Measurements from ENCODE around the gene TECPR1. TPM values are rescaled to one million over a fixed set of nuclear protein-coding genes. Genes with fewer than 3 reads are reported as not detected.

The TECPR1 gene
- total RNA-seq, 4 donors from 2014 or later: 16.1 to 32.4 (median 22.5) TPM

DNA sequence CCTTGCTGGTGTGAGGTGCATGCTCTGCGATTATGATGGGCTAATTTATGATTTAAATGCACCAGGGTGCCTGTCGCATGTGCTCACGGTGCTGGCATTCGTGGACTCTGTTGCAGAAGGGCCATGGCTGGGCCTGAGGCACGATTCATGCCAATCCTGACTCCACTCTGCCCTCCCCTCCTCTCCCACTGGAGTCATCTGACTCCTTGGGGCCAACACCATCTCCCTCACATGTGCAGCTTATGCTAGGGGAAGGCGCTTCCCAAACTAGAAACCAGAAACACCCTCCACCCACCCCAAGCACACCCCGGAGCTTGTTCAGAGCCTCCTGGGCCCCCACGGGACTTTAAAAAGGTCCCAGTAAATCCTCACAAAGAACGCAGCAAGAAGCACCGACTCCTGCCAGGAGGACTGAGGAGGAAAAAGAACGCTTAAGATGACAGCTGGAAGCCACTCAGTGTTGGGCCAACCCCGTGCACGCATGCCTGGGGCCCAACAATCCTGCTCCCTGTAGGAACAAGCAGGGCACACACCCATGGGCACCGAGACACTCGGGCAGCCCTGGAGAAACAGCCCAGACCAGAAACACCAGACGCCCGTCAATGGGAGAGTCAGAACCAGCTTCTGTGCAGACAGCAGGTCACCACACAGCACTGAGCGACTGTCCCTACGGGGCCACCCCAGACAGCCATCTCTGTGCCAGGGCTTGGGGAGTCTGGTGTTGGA is 43.6 kb upstream of the TECPR1 start:
- H3K27ac ChIP-seq (replicated peaks in 1 of 4): no peak overlapping the region
- intact Hi-C loops (cut with DNase I): no loop called here

DNA sequence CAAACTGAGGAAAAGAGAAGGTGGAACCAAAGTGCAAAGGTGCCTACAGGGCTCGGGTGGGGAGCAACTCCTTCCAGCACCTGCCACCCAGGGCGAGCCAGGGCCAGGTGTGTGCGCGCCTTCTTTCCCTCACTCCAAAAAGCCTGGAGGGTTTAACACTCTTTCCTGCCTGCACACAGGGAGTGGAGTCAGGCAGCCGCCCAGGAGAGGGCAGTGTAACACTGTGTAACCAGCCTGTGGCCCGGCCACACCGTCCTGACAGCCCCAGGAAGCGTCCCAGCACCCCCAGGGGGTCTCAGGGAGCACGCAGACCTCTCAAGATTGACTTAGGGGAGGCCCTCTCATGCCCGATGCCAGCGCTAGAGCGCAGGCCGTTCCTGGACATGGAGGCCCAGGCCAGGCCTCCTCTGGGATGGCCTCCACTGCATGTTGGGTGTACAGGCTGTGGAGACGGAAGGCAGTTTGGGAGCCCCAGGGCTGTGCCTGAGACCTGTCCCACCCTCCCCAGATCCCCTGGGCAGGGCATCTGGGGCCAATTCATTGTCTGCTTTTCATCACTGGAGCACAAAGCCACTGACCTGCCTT is 42.9 kb upstream of the TECPR1 start:
- WGBS: 57% methylated on average over 4 of the region's 14 CpGs
- no peak for TF ChIP-seq EP300 (IDR thresholded peaks at IDR 0.05)
- TF ChIP-seq, protein P1, sequence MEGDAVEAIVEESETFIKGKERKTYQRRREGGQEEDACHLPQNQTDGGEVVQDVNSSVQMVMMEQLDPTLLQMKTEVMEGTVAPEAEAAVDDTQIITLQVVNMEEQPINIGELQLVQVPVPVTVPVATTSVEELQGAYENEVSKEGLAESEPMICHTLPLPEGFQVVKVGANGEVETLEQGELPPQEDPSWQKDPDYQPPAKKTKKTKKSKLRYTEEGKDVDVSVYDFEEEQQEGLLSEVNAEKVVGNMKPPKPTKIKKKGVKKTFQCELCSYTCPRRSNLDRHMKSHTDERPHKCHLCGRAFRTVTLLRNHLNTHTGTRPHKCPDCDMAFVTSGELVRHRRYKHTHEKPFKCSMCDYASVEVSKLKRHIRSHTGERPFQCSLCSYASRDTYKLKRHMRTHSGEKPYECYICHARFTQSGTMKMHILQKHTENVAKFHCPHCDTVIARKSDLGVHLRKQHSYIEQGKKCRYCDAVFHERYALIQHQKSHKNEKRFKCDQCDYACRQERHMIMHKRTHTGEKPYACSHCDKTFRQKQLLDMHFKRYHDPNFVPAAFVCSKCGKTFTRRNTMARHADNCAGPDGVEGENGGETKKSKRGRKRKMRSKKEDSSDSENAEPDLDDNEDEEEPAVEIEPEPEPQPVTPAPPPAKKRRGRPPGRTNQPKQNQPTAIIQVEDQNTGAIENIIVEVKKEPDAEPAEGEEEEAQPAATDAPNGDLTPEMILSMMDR (IDR thresholded peaks at IDR 0.05): peak in 2 of 3 experiments; percentile 32 to 53
- TF ChIP-seq POLR2A (IDR thresholded peaks at IDR 0.05; ENCODE audit: low read depth): no peak
- peak in 1 of 2 donors; percentile 7 for TF ChIP-seq POLR2AphosphoS5 (IDR thresholded peaks at IDR 0.05)
- Histone ChIP-seq H3K9me3 (no peaks in the 10 kb centered on the region), H3K4me3 (no peak overlapping the region), H3K36me3 (peaks cover 16 to 65% (median 50%) of the 10 kb centered on the region in 4 donors), H3K27me3 (no peaks in the 10 kb centered on the region), H3K27ac (replicated peaks in 1 of 4) (peak overlapping the region in 1 of 4 donors; percentile 11), H3K4me1 (peaks cover 0 to 18% (median 12%) of the 10 kb centered on the region in 4 donors)
- no peak for DNase-seq (ENCODE audit: extremely low spot score)
- intact Hi-C loops (cut with DNase I): no loop called here

More for the DNA sequence above, 43.6 kb upstream of the TECPR1 start:
- Histone ChIP-seq H3K4me1 (peaks cover 0 to 18% (median 12%) of the 10 kb centered on the region in 4 donors), H3K36me3 (peaks cover 16 to 70% (median 47%) of the 10 kb centered on the region in 4 donors), H3K27me3 (no peaks in the 10 kb centered on the region), H3K4me3 (no peak overlapping the region), H3K9me3 (no peaks in the 10 kb centered on the region)
- DNase-seq (ENCODE audit: extremely low spot score): no peak
- WGBS: 80% methylated on average over 19 of the region's 19 CpGs
- TF ChIP-seq POLR2AphosphoS5 (IDR thresholded peaks at IDR 0.05): no peak
- no peak for TF ChIP-seq POLR2A (IDR thresholded peaks at IDR 0.05; ENCODE audit: low read depth)
- no peak for TF ChIP-seq EP300 (IDR thresholded peaks at IDR 0.05)
- TF ChIP-seq, protein P1 (IDR thresholded peaks at IDR 0.05): no peak

DNA sequence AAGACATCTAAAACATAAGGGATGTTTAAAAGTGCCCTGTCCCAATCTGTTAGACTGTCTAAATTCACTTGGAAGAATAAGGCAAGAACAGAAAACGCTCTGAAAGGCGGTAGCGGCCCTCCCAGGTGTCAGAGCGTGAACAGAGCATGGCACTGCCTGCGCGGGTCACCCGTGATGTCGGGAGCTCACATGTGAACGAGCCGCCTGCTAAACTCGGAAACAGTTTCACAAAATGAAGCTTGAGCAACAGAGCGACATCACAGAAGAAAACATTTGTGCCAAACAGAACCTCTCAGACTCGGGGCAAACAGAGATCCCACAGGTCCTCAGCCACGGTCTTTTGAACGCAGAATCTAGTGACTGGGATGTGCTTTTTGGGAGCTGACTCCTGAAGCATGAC is 42.3 kb upstream of the TECPR1 start:
- no peak overlapping the region for H3K27ac ChIP-seq (replicated peaks in 1 of 4)
- DNase-seq (ENCODE audit: extremely low spot score): no peak
- TF ChIP-seq, protein P1 (IDR thresholded peaks at IDR 0.05): no peak
- TF ChIP-seq POLR2A (IDR thresholded peaks at IDR 0.05; ENCODE audit: low read depth) (no peak), EP300 (IDR thresholded peaks at IDR 0.05) (no peak), POLR2AphosphoS5 (IDR thresholded peaks at IDR 0.05) (no peak)
- intact Hi-C loops (cut with DNase I): no loop called here
- no peak overlapping the region for H3K4me3 ChIP-seq
- no peaks in the 10 kb centered on the region for H3K27me3 ChIP-seq
- no peaks in the 10 kb centered on the region for H3K9me3 ChIP-seq
- 88% methylated on average over 15 of the region's 15 CpGs for WGBS
- peaks cover 5 to 22% (median 16%) of the 10 kb centered on the region in 4 donors for H3K4me1 ChIP-seq
- H3K36me3 ChIP-seq: peaks cover 16 to 64% (median 53%) of the 10 kb centered on the region in 4 donors

GRCh38 chr7:98293746-98294145 is 41.7 kb upstream of the TECPR1 start:
- peaks cover 16 to 66% (median 58%) of the 10 kb centered on the region in 4 donors for H3K36me3 ChIP-seq
- WGBS: 86% methylated on average over 13 of the region's 13 CpGs
- TF ChIP-seq POLR2A (IDR thresholded peaks at IDR 0.05; ENCODE audit: low read depth) (no peak), EP300 (IDR thresholded peaks at IDR 0.05) (no peak), POLR2AphosphoS5 (IDR thresholded peaks at IDR 0.05) (no peak)
- TF ChIP-seq, protein P1 (IDR thresholded peaks at IDR 0.05): no peak
- no peaks in the 10 kb centered on the region for H3K27me3 ChIP-seq
- H3K4me1 ChIP-seq: peaks cover 11 to 28% (median 20%) of the 10 kb centered on the region in 4 donors
- no peaks in the 10 kb centered on the region for H3K9me3 ChIP-seq
- intact Hi-C loops (cut with DNase I): no loop called here
- no peak for DNase-seq (ENCODE audit: extremely low spot score)
- H3K4me3 ChIP-seq: no peak overlapping the region
- H3K27ac ChIP-seq (replicated peaks in 1 of 4): no peak overlapping the region
